ENCODE results near the gene ID3.
"Not testable (repeated sequence)": the region's sequence is repeated elsewhere in the genome, so short reads cannot be mapped to it uniquely, and the experiment has no call there.

Gene ID3

GRCh38 chr1:23546897-23547584 is 12.3 kb downstream of the ID3 start:
- no peak for DNase-seq

- no peak for DNase-seq
Measured at GRCh38 chr1:23545851-23546250, 13.4 kb downstream of the ID3 start.

GRCh38 chr1:23544444-23545389 is 14.6 kb downstream of the ID3 start:
- peak; percentile 57 for DNase-seq

GRCh38 chr1:23543707-23544443 is 15.4 kb downstream of the ID3 start:
- DNase-seq, result no peak

GRCh38 chr1:23542940-23543339 is 16.4 kb downstream of the ID3 start:
- DNase-seq, result not testable (repeated sequence)

- DNase-seq, result peak; percentile 83
Measured at GRCh38 chr1:23539698-23540266, 19.5 kb downstream of the ID3 start.

- DNase-seq, result no peak
Measured at GRCh38 chr1:23537296-23537973, 21.9 kb downstream of the ID3 start.

- no peak for DNase-seq
Measured at GRCh38 chr1:23533246-23534023, 25.9 kb downstream of the ID3 start.

GRCh38 chr1:23531562-23532094 is 27.7 kb downstream of the ID3 start:
- DNase-seq, result no peak

- DNase-seq, result peak; percentile 76
Measured at GRCh38 chr1:23530747-23531561, 28.3 kb downstream of the ID3 start, which contains the start of gene E2F2. Gene E2F2 (minus strand): TSS chr1:23531233. CDS start chr1:23530793, 440 bp downstream.

- peak; percentile 16 for DNase-seq
Measured at GRCh38 chr1:23530087-23530746, 29.1 kb downstream of the ID3 start.

- DNase-seq, result no peak
Measured at GRCh38 chr1:23529146-23530086, 29.9 kb downstream of the ID3 start.

GRCh38 chr1:23528250-23528978 is 30.9 kb downstream of the ID3 start:
- peak; percentile 66 for DNase-seq

- peak; percentile 9 for DNase-seq
Measured at GRCh38 chr1:23527900-23528249, 31.4 kb downstream of the ID3 start.

- DNase-seq, result no peak
Measured at GRCh38 chr1:23527366-23527765, 31.9 kb downstream of the ID3 start.

GRCh38 chr1:23526329-23527041 is 32.8 kb downstream of the ID3 start:
- DNase-seq, result no peak

All from T-helper 9 cell (primary cell).